Heart left ventricle (tissue), 16 donors: ENCODE data around the gene CPO. TPM values are rescaled to one million over a fixed set of nuclear protein-coding genes. Genes with fewer than 3 reads are reported as not detected.
"Not testable (repeated sequence)": the region's sequence is repeated elsewhere in the genome, so short reads cannot be mapped to it uniquely, and the experiment has no call there.

Source experiments
- ATAC-seq, 4 donors: fragments of 200-7000 bp; cut with Tn5 transposase; one replicate each; pipeline ENCODE4 v1.9.1; 2020 to 2022; ENCODE audit warnings: moderate library complexity in 4 of 4, mild to moderate bottlenecking in 3 of 4, moderate number of reproducible peaks in 1 of 4
- DNase-seq, 5 donors: peaks; one replicate each; pipeline ENCODE4 v3.0.0-alpha.2; 2020
- H3K27ac ChIP-seq, 12 donors: fragments of 200-600 bp; sonication (generic) in 4 of 12; one replicate each; pipeline versions ENCODE4 v1.5.0 to v1.8.0; 2016 to 2022; ENCODE audit warnings: mild to moderate bottlenecking in 2 of 12
- H3K27me3 ChIP-seq, 9 donors: fragments of 200-600 bp; sonication (generic) in 2 of 9; one replicate each; pipeline versions ENCODE4 v1.5.1 to v1.8.0; 2016 to 2022; ENCODE audit warnings: mild to moderate bottlenecking in 3 of 9
- H3K36me3 ChIP-seq, 9 donors: fragments of 200-600 bp; sonication (generic) in 2 of 9; one replicate each; pipeline versions ENCODE4 v1.5.0 to v1.8.0; 2018 to 2022; ENCODE audit warnings: mild to moderate bottlenecking in 2 of 9
- H3K4me1 ChIP-seq, 12 donors: fragments of 200-600 bp; sonication (generic) in 4 of 12; one replicate each; pipeline versions ENCODE4 v1.5.0 to v1.8.0; 2016 to 2022; ENCODE audit warnings: mild to moderate bottlenecking in 3 of 12
- H3K4me3 ChIP-seq, 12 donors: fragments of 200-600 bp; sonication (generic) in 4 of 12; one replicate each; pipeline versions ENCODE4 v1.5.0 to v1.8.0; 2017 to 2022; ENCODE audit warnings: mild to moderate bottlenecking in 9 of 12, moderate library complexity in 4 of 12
- H3K9me3 ChIP-seq, 12 donors: fragments of 200-600 bp; sonication (generic) in 4 of 12; one replicate each; pipeline versions ENCODE4 v1.5.0 to v1.8.0; 2016 to 2022; ENCODE audit warnings: mild to moderate bottlenecking in 1 of 12
- POLR2A ChIP-seq, 2 donors: fragments of 450-650 bp; IDR thresholded peaks; one replicate each; pipeline ENCODE4 v1.6.1; 2017; ENCODE audit warnings: antibody characterized with exemption in 2 of 2, mild to moderate bottlenecking in 2 of 2, moderate library complexity in 2 of 2
- WGBS, 4 donors: extraction: QIAGEN DNeasy Blood & Tissue Kit in 2 of 4; methylation state at CpG; one replicate each; pipeline versions ENCODE4 v1.1.5 to v1.1.7; 2013 to 2018; 5-methylcytosine and 5-hydroxymethylcytosine counted together
- intact Hi-C, 10 donors: fragments of 100-400 bp; cut with DNase I; formaldehyde crosslinking; loops; one replicate each; pipeline versions ENCODE4 v1.11.1 to v1.14.2; 2022
- polyA plus RNA-seq, 2 donors: library from polyadenylated mRNA; stranded (reverse); fragments of 200-250 nt; gene quantifications; one replicate each; pipeline ENCODE4 v1.2.3, GENCODE V29; 2013
- total RNA-seq, 9 donors: library from RNA; depleted of rRNA in 2 of 9; stranded (reverse); fragments of >200 nt in 2 of 9; fragmentation: NEBNext Ultra II Directional in 3 of 9; extraction: Animal tissue kit (Norgen Biotek cat#: 25700) in 3 of 9; gene quantifications; one replicate each; pipeline versions ENCODE4 v1.1.0 to v1.2.4, GENCODE V29; 2016 to 2023
- TF ChIP-seq, protein P1 (sequence below), 12 donors: fragments of 200-600 bp; sonication (generic) in 4 of 12; IDR thresholded peaks; one replicate each; pipeline versions ENCODE4 v1.5.0 to v1.8.0; 2018 to 2022; ENCODE audit warnings: antibody characterized with exemption in 12 of 12, mild to moderate bottlenecking in 5 of 12
- donor health status: ischemic (EF 13 %, LVEDD 7.1; RV severe dilation, severe dysfunction).
- donor health status: healthy with polysubstance abuse.
- donor health status: DM: no; HTN: yes; CAD: no.
- donor health status: DM: no; HTN: no; CAD: no.
- donor health status: ischemic (EF 25% LVEDD 6.9; RV normal size, moderate dysfunction).
- donor health status: ischemic (EF 25% LVEDD 5.7; RV mildly dilated, moderate dysfunction).
- donor health status: healthy.
- donor health status: DM: yes; HTN: yes; CAD: no.
- donor health status: ischemic (EF 35%, LVEDD 5.7; RV mildly dilated, moderate dysfunction).
- donor health status: nonischemic (EF 11% LVEDD 7.7; RV severe dilation, severe dysfunction).
- donor health status: DM: yes; HTN: yes; CAD: no.
- donor health status: PGD.
- donor health status: ischemic (EF 29% LVEDD 5.4; RV normal size, mild dysfunction).
- donor health status: nonischemic (EF 23%, LVEDD 6.1; RV moderate dilation, normal function).

Gene CPO
- total and polyA plus RNA-seq, 11 donors = 0.10 to 0.67 (median 0.29) TPM; not detected in 5

DNA sequence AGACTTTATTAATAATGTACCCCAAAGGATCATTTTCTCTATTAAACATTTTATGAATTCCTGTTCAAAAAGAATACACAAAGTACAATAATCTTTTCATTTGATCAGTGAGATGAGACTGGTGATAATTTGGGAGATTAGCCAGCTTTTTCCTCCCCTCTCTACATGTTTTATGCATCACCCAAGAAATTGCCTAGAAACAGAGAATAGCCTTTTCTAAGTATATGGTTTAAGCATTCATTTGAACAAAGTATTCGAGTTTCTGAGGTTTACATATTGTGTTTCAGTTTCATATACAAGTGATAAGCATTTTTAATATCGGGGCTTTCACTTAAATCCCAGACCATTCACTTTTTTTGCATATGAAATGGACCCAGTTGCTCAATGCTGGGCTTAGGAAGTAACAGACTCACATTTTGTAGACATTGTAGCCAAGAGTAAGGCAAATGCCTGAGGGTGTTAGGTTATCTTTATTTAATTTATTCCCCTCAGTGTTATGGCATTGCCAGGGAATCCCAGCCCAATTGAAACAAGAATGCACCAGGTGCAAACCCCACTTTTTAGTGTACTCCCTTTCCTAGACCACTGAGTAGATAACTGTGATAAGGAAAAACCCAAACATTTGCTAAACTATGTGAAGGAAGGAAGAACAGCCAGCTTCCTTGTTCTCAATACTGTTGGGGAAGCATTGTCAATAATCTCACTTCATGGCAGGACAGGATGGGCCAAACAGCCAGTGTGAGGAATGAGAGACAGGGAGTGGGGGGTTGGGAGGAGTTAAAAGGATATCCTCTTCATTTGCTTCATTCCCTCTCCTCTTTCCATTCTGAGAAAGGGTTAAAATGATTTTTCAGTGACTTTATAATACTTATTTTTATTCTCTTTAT lies 3.5 kb downstream of the CPO start:
- Histone ChIP-seq H3K36me3 (no peaks in the 10 kb centered on the region), H3K9me3 (peaks cover 0 to 26% (median 1%) of the 10 kb centered on the region in 12 donors), H3K27ac (no peak overlapping the region), H3K4me1 (no peaks in the 10 kb centered on the region), H3K4me3 (no peak overlapping the region), H3K27me3 (no peaks in the 10 kb centered on the region)
- DNase-seq (no peak), ATAC-seq (no peak)
- no peak for TF ChIP-seq POLR2A (IDR thresholded peaks at IDR 0.05)
- TF ChIP-seq, protein P1, sequence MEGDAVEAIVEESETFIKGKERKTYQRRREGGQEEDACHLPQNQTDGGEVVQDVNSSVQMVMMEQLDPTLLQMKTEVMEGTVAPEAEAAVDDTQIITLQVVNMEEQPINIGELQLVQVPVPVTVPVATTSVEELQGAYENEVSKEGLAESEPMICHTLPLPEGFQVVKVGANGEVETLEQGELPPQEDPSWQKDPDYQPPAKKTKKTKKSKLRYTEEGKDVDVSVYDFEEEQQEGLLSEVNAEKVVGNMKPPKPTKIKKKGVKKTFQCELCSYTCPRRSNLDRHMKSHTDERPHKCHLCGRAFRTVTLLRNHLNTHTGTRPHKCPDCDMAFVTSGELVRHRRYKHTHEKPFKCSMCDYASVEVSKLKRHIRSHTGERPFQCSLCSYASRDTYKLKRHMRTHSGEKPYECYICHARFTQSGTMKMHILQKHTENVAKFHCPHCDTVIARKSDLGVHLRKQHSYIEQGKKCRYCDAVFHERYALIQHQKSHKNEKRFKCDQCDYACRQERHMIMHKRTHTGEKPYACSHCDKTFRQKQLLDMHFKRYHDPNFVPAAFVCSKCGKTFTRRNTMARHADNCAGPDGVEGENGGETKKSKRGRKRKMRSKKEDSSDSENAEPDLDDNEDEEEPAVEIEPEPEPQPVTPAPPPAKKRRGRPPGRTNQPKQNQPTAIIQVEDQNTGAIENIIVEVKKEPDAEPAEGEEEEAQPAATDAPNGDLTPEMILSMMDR (IDR thresholded peaks at IDR 0.05) = no peak
- WGBS, 4 donors = 55 to 72% (median 64%) methylated on average over 2 of the region's 2 CpGs
- intact Hi-C loops = no loop called here

DNA sequence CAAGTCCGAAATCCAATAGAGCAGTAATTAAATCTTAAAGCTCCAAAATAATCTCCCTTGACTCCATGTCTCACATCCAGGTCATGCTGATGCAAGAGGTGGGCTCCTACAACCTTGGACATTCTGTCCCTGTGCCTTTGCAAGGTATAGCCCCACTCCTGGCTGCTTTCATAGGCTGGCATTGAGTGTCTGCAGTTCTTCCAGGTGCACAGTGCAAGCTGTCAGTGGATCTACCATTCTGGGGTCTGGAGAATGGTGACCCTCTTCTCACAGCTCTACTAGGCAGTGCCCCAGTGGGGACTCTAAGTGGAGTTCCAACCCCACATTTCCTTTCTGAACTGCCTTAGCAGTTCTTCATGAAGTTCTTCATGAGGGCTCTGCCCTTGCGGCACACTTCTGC lies 14.1 kb downstream of the CPO start:
- not testable (repeated sequence) for H3K27ac ChIP-seq, H3K27me3 ChIP-seq, ATAC-seq, H3K4me3 ChIP-seq, H3K9me3 ChIP-seq, H3K36me3 ChIP-seq, H3K4me1 ChIP-seq, DNase-seq
- WGBS, 4 donors = 82 to 97% (median 93%) methylated on average over 2 of the region's 2 CpGs
- intact Hi-C loops = loop anchor here in 1 of 10 donors (10.0 kb wide), 1 partner anchor 69 kb away; no protein-coding TSS in a partner anchor

DNA sequence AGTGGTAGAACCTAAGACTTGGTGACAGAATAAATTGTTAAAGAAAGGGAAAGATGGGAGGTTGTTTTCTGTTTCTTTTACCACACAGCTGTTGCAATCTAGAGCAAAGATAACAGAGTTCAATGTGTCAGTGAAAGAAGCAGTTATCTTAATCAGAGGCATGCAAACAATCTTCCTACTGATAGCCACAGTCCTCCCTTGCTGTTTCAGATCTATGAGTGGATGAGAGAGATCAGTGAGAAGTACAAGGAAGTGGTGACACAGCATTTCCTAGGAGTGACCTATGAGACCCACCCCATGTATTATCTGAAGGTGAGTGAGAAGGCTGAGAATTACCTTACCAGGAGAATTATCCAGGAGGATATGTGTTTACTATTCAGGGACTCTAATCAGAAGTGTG lies 15.9 kb downstream of the CPO start:
- DNase-seq (no peak), ATAC-seq (no peak)
- H3K36me3 ChIP-seq = no peaks in the 10 kb centered on the region
- H3K4me3 ChIP-seq = no peak overlapping the region
- TF ChIP-seq POLR2A (IDR thresholded peaks at IDR 0.05) = no peak
- TF ChIP-seq, protein P1 (IDR thresholded peaks at IDR 0.05) = no peak
- no peaks in the 10 kb centered on the region for H3K27me3 ChIP-seq
- H3K9me3 ChIP-seq = peaks cover 0 to 6% (median 0%) of the 10 kb centered on the region in 12 donors
- no peak overlapping the region for H3K27ac ChIP-seq
- intact Hi-C loops = loop anchor here in 1 of 10 donors (10.0 kb wide), 1 partner anchor 70 kb away; no protein-coding TSS in a partner anchor
- H3K4me1 ChIP-seq = no peaks in the 10 kb centered on the region

DNA sequence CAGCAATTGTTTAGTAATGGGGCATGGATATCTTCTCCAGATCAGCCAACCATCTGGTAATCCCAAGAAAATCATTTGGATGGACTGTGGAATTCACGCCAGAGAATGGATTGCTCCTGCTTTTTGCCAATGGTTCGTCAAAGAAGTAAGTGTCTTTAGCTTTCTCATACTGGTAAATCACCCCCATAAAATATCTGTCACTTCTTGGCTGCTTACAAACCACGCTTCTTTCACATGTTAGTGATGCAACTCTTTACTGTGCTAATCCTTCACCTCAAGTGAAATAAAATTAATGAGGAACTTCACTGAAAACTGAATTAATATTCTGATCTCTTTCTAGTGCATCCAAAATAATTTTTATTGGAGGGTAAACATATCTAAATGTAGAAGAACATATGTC lies 18.9 kb downstream of the CPO start:
- intact Hi-C loops = loop anchor here in 1 of 10 donors (10.0 kb wide), 1 partner anchor 73 kb away; no protein-coding TSS in a partner anchor
- TF ChIP-seq POLR2A (IDR thresholded peaks at IDR 0.05) = no peak
- TF ChIP-seq, protein P1 (IDR thresholded peaks at IDR 0.05) = no peak
- Histone ChIP-seq H3K36me3 (no peaks in the 10 kb centered on the region), H3K4me3 (no peak overlapping the region), H3K9me3 (peaks cover 0 to 3% (median 0%) of the 10 kb centered on the region in 12 donors), H3K27me3 (no peaks in the 10 kb centered on the region), H3K27ac (no peak overlapping the region), H3K4me1 (peaks cover 0 to 8% (median 0%) of the 10 kb centered on the region in 12 donors)
- WGBS, 4 donors = 85 to 91% (median 88%) methylated on average over 3 of the region's 3 CpGs
- ATAC-seq (no peak), DNase-seq (no peak)
